Activated T-cell treated with anti-CD3 and anti-CD28 coated beads, Interleukin-2, amount 50 U/mL, for 24 hours (primary cell): ENCODE results near the gene ARHGAP26.

Experiments
- DNase-seq: peaks from one replicate; pipeline ENCODE4 v3.0.0-alpha.2; 2020
- H3K27ac Mint-ChIP-seq: 2 replicates; pipeline ENCODE4 v1.8.0; 2020; ENCODE audit warnings: mild to moderate bottlenecking, mixed read lengths
- H3K27me3 Mint-ChIP-seq: 2 replicates; pipeline ENCODE4 v1.8.0; 2020; ENCODE audit warnings: mixed read lengths
- H3K36me3 Mint-ChIP-seq: 2 replicates; pipeline ENCODE4 v1.8.0; 2020; ENCODE audit warnings: low read depth, mixed read lengths
- H3K4me1 Mint-ChIP-seq: 2 replicates; pipeline ENCODE4 v1.8.0; 2020; ENCODE audit warnings: low read depth, mixed read lengths
- H3K4me3 Mint-ChIP-seq: 2 replicates; pipeline ENCODE4 v1.8.0; 2020; ENCODE audit warnings: mild to moderate bottlenecking, moderate library complexity, mixed read lengths
- H3K9me3 Mint-ChIP-seq: 2 replicates; pipeline ENCODE4 v1.8.0; 2020; ENCODE audit warnings: mixed read lengths

Gene ARHGAP26

GRCh38 chr5:142769793-142770649 is at the start of gene ARHGAP26:
Gene ARHGAP26, plus strand, starts transcription at chr5:142770377. Its CDS starts 385 bp downstream, at chr5:142770762.
- Mint-ChIP-seq H3K36me3 (peaks cover 8% of the 10 kb centered on the region), H3K4me3 (peak within 1 kb of the TSS; percentile 92), H3K27ac (peak within 1 kb of the TSS; percentile 96), H3K4me1 (peaks cover 45% of the 10 kb centered on the region), H3K27me3 (no peaks in the 10 kb centered on the region), H3K9me3 (no peaks in the 10 kb centered on the region)
- DNase-seq = peak; percentile 94

- Mint-ChIP-seq H3K27ac (no peak overlapping the region), H3K27me3 (peaks cover 8% of the 10 kb centered on the region), H3K4me1 (peaks cover 9% of the 10 kb centered on the region), H3K4me3 (no peak overlapping the region), H3K36me3 (no peaks in the 10 kb centered on the region), H3K9me3 (no peaks in the 10 kb centered on the region)
- no peak for DNase-seq
These were observed 49.4 kb upstream of the ARHGAP26 start for GRCh38 chr5:142720641-142721271.

- H3K9me3 Mint-ChIP-seq = no peaks in the 10 kb centered on the region
- peaks cover 17% of the 10 kb centered on the region for H3K4me1 Mint-ChIP-seq
- peaks cover 8% of the 10 kb centered on the region for H3K27me3 Mint-ChIP-seq
- no peak overlapping the region for H3K4me3 Mint-ChIP-seq
- H3K36me3 Mint-ChIP-seq = no peaks in the 10 kb centered on the region
- DNase-seq = no peak
- no peak overlapping the region for H3K27ac Mint-ChIP-seq
These were observed 48.0 kb upstream of the ARHGAP26 start for GRCh38 chr5:142722146-142722545.

GRCh38 chr5:142722896-142723295 is 47.3 kb upstream of the ARHGAP26 start:
- Mint-ChIP-seq H3K27me3 (peaks cover 5% of the 10 kb centered on the region), H3K4me3 (no peak overlapping the region), H3K27ac (no peak overlapping the region), H3K9me3 (no peaks in the 10 kb centered on the region), H3K4me1 (peaks cover 15% of the 10 kb centered on the region), H3K36me3 (no peaks in the 10 kb centered on the region)
- DNase-seq = no peak

DNA sequence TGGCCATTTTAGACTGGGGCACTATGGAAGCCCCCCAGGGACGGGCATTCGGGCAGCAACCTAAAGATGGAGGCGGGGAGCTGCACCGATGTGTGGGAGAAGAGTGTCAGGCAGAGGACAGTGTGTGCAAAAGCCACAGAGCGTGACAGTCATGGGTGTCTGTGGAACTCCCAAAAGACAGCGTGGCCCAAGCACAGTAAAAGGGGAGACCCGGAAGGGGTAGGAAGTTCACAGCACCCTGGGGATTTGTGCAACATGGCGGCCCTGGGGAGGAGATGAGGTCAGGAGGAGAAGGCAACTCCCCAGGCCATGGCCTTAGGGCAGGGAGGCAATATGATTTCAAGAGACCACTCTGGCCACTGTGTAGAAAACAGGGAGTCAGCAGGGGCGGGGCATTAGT is 45.4 kb upstream of the ARHGAP26 start:
- Mint-ChIP-seq H3K9me3 (no peaks in the 10 kb centered on the region), H3K4me1 (peaks cover 15% of the 10 kb centered on the region), H3K27me3 (no peaks in the 10 kb centered on the region), H3K36me3 (no peaks in the 10 kb centered on the region), H3K27ac (no peak overlapping the region), H3K4me3 (no peak overlapping the region)
- DNase-seq = no peak

DNA sequence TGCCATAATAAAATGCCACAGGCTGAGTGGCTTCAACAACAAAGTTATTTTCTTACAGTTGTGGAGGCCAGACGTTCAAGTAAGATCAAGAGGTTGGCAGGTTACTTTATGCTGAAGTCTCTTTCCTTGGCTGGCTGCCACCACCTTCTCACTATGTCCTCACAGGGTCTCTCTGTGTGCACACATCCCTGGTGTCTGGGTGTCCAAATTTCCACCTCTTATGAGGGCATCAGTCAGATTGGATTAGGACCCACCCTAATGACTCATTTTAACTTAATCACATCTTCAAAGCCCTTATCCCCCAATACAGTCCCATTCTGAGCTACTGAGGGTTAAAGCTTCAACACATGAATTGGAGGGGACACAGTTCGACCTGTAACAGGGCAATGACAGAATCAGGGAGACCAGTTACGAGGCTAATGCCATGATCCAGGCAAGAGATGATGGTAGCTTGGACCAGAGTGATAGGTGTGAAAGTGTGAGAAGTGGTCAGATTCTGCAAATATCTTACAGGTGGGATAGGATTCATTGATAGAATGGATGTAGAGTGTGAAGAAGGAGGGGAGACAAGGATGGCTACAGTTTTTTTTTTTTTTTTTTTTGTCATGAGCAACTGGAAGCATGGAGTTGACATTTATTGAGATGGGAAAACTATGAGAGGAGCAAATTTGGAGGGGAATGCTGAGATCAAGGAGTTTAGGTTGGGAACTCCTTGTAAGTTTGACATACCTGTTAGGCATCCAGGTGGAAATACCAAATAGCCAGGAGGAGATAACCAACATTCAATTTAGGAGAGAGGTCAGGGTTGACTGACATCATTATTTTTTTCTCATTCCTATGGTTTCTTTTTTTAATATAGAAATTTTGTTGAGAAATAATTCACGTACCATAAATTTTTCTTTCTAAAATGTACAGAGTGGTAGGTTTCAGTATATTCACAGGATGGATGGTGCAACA is 44.7 kb upstream of the ARHGAP26 start:
- H3K27me3 Mint-ChIP-seq = no peaks in the 10 kb centered on the region
- peaks cover 15% of the 10 kb centered on the region for H3K4me1 Mint-ChIP-seq
- H3K9me3 Mint-ChIP-seq = no peaks in the 10 kb centered on the region
- H3K27ac Mint-ChIP-seq = no peak overlapping the region
- no peak overlapping the region for H3K4me3 Mint-ChIP-seq
- no peak for DNase-seq
- no peaks in the 10 kb centered on the region for H3K36me3 Mint-ChIP-seq

GRCh38 chr5:142726188-142726731 is 43.9 kb upstream of the ARHGAP26 start:
- Mint-ChIP-seq H3K36me3 (no peaks in the 10 kb centered on the region), H3K27me3 (no peaks in the 10 kb centered on the region), H3K4me1 (peaks cover 15% of the 10 kb centered on the region), H3K4me3 (no peak overlapping the region), H3K9me3 (no peaks in the 10 kb centered on the region), H3K27ac (no peak overlapping the region)
- no peak for DNase-seq

DNA sequence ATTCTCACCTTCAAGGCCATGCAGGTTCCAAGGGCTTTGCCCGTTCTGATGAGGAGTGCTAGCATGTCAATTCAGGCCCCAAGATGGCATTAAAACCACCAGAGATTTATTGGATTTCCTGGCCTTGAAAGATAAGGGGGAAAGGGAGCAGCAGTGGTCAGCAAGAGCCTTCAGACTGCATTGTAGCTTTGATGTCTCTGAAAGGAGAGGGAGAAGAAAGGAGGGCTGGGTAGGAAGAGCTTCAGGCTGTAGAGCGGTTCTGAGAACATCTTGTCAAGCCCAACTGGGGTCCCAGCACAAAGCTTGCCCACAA is 42.5 kb upstream of the ARHGAP26 start:
- no peaks in the 10 kb centered on the region for H3K9me3 Mint-ChIP-seq
- DNase-seq = no peak
- peaks cover 15% of the 10 kb centered on the region for H3K4me1 Mint-ChIP-seq
- H3K27me3 Mint-ChIP-seq = no peaks in the 10 kb centered on the region
- no peak overlapping the region for H3K27ac Mint-ChIP-seq
- no peaks in the 10 kb centered on the region for H3K36me3 Mint-ChIP-seq
- no peak overlapping the region for H3K4me3 Mint-ChIP-seq

GRCh38 chr5:142735323-142736246 is 34.6 kb upstream of the ARHGAP26 start:
- H3K4me1 Mint-ChIP-seq = peaks cover 16% of the 10 kb centered on the region
- no peaks in the 10 kb centered on the region for H3K27me3 Mint-ChIP-seq
- no peaks in the 10 kb centered on the region for H3K9me3 Mint-ChIP-seq
- no peak overlapping the region for H3K4me3 Mint-ChIP-seq
- H3K27ac Mint-ChIP-seq = no peak overlapping the region
- no peaks in the 10 kb centered on the region for H3K36me3 Mint-ChIP-seq
- no peak for DNase-seq

DNA sequence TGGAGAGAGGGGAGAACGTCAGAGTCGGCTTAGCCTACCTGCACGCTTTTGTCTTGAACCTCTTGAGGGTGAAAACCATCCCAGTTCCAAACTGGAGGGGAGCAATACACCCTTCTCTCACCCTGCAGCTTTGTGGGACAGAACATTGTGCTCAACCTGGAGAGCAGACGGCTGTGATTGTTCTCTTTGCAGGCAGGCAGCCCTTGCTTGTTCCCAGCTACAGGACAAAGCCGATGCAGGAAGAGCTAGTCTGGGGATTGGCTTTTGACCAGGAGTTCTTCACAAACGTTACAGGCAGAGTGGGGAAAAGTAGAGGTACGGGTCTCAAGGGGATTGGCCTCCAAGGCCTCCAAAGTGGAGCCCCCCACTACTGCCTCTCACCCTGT is 33.9 kb upstream of the ARHGAP26 start:
- no peak for DNase-seq
- Mint-ChIP-seq H3K36me3 (no peaks in the 10 kb centered on the region), H3K27me3 (no peaks in the 10 kb centered on the region), H3K9me3 (no peaks in the 10 kb centered on the region), H3K4me3 (no peak overlapping the region), H3K27ac (no peak overlapping the region), H3K4me1 (peaks cover 16% of the 10 kb centered on the region)

DNA sequence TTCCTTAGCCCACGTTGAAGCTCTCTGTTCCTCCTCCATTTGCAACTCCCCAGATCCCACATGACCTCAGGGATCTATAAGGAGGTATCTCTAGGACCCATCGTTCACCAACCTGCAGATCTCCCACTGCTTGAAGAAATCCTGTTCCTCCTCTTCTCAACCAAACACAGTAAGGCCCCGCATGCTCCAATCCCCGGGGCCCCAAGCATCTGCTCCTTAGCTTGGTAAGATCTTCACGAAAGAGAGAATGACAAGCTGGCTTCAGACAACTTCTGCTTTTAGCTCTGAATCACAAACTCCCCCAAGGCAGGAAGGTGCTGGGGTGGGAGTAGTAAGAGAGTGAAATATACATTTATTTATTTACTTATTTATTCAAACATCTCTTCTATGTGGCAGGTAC is 33.0 kb upstream of the ARHGAP26 start:
- Mint-ChIP-seq H3K27ac (no peak overlapping the region), H3K36me3 (no peaks in the 10 kb centered on the region), H3K4me1 (peaks cover 16% of the 10 kb centered on the region), H3K4me3 (no peak overlapping the region), H3K9me3 (no peaks in the 10 kb centered on the region), H3K27me3 (no peaks in the 10 kb centered on the region)
- no peak for DNase-seq

- no peak overlapping the region for H3K4me3 Mint-ChIP-seq
- no peaks in the 10 kb centered on the region for H3K36me3 Mint-ChIP-seq
- H3K27me3 Mint-ChIP-seq = no peaks in the 10 kb centered on the region
- no peaks in the 10 kb centered on the region for H3K9me3 Mint-ChIP-seq
- H3K27ac Mint-ChIP-seq = no peak overlapping the region
- H3K4me1 Mint-ChIP-seq = peaks cover 7% of the 10 kb centered on the region
- DNase-seq = no peak
These were observed 29.5 kb upstream of the ARHGAP26 start for GRCh38 chr5:142740474-142741242.
